Measurements from ENCODE around the gene LRRC4. TPM values are rescaled to one million over a fixed set of nuclear protein-coding genes. Genes with fewer than 3 reads are reported as not detected.

Gene LRRC4
- total RNA-seq, 2 donors from 2014 or later: 1.5 TPM

GRCh38 chr7:128074736-128075135 is 43.5 kb upstream of the LRRC4 start:
- peaks cover 55% of the 10 kb centered on the region for H3K36me3 ChIP-seq (ENCODE audit: control insufficient read depth, insufficient read depth, low read length)
- H3K4me1 ChIP-seq (ENCODE audit: control insufficient read depth, insufficient read depth, low read length): no peaks in the 10 kb centered on the region
- Mint-ChIP-seq H3K9me3 (no peaks in the 10 kb centered on the region), H3K4me3 (no peak overlapping the region), H3K27ac (no peak overlapping the region), H3K36me3 (ENCODE audit: low read depth) (peaks cover 13% of the 10 kb centered on the region), H3K4me1 (no peaks in the 10 kb centered on the region), H3K27me3 (ENCODE audit: insufficient read depth) (no peaks in the 10 kb centered on the region)
- no peak for DNase-seq
- H3K9me3 ChIP-seq (ENCODE audit: control insufficient read depth, low read length): no peaks in the 10 kb centered on the region
- 89 to 100% methylated on average over 3 to 6 of the region's 6 CpGs for WGBS, 2 experiments (ENCODE audit: insufficient coverage in 1 of 2, insufficient read length in 1 of 2)
- H3K4me3 ChIP-seq (ENCODE audit: low read length): no peak overlapping the region
- H3K27ac ChIP-seq (ENCODE audit: low read depth, low read length): no peak overlapping the region
- TF ChIP-seq, protein P1, sequence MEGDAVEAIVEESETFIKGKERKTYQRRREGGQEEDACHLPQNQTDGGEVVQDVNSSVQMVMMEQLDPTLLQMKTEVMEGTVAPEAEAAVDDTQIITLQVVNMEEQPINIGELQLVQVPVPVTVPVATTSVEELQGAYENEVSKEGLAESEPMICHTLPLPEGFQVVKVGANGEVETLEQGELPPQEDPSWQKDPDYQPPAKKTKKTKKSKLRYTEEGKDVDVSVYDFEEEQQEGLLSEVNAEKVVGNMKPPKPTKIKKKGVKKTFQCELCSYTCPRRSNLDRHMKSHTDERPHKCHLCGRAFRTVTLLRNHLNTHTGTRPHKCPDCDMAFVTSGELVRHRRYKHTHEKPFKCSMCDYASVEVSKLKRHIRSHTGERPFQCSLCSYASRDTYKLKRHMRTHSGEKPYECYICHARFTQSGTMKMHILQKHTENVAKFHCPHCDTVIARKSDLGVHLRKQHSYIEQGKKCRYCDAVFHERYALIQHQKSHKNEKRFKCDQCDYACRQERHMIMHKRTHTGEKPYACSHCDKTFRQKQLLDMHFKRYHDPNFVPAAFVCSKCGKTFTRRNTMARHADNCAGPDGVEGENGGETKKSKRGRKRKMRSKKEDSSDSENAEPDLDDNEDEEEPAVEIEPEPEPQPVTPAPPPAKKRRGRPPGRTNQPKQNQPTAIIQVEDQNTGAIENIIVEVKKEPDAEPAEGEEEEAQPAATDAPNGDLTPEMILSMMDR (conservative IDR thresholded peaks at IDR 0.05): no peak
- no peaks in the 10 kb centered on the region for H3K27me3 ChIP-seq (ENCODE audit: control insufficient read depth, insufficient read depth, low read length, poor library complexity, severe bottlenecking)
- H3K9ac ChIP-seq (ENCODE audit: extremely low read depth, low read length, poor library complexity, severe bottlenecking): no peak overlapping the region

- 91 to 92% methylated on average over 13 to 19 of the region's 19 CpGs for WGBS, 2 experiments (ENCODE audit: insufficient coverage in 1 of 2, insufficient read length in 1 of 2)
- Histone ChIP-seq H3K9ac (ENCODE audit: extremely low read depth, low read length, poor library complexity, severe bottlenecking) (no peak overlapping the region), H3K4me3 (ENCODE audit: low read length) (no peak overlapping the region), H3K36me3 (ENCODE audit: control insufficient read depth, insufficient read depth, low read length) (peaks cover 51% of the 10 kb centered on the region), H3K4me1 (ENCODE audit: control insufficient read depth, insufficient read depth, low read length) (no peaks in the 10 kb centered on the region), H3K9me3 (ENCODE audit: control insufficient read depth, low read length) (no peaks in the 10 kb centered on the region), H3K27me3 (ENCODE audit: control insufficient read depth, insufficient read depth, low read length, poor library complexity, severe bottlenecking) (no peaks in the 10 kb centered on the region), H3K27ac (ENCODE audit: low read depth, low read length) (no peak overlapping the region)
- Mint-ChIP-seq H3K36me3 (ENCODE audit: low read depth) (peaks cover 10% of the 10 kb centered on the region), H3K27me3 (ENCODE audit: insufficient read depth) (no peaks in the 10 kb centered on the region), H3K4me3 (no peak overlapping the region), H3K27ac (peak overlapping the region; percentile 33), H3K4me1 (no peaks in the 10 kb centered on the region), H3K9me3 (no peaks in the 10 kb centered on the region)
- TF ChIP-seq, protein P1 (conservative IDR thresholded peaks at IDR 0.05): no peak
- no peak for DNase-seq
Observed at GRCh38 chr7:128074336-128074735, 43.1 kb upstream of the LRRC4 start.

DNA sequence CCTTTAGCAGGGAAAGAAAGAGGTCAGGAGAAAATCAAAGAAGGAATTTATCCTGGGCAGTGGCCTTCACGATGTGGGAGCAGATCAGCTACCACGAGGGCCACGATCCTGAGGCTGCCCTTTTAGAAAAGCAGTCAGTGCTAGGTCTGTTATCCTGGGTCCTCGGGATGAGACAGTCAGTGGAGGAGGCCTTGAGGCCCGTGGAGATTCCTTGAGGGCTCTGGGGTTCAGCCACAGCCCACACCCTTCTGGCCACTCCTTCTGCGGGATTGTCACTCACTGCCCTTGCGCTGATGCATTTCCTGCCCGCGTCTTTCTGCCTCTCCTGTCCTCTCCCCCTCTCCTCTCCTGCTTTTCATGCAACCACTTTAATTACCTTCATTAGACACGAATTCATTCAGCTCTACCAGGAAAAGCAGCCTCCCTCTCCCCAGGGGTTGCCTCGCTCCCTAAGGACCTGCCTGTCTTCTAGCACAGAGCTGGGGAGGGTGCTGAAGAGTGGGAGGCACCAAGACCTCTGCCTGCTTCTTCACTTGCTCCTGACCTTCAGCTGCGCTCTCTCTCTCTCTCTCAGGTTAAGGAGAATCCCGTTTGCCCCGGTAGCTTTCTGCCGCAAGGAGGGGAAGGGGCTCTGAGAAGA is 42.6 kb upstream of the LRRC4 start:
- Mint-ChIP-seq H3K27ac (peak overlapping the region; percentile 33), H3K4me1 (no peaks in the 10 kb centered on the region), H3K36me3 (ENCODE audit: low read depth) (peaks cover 9% of the 10 kb centered on the region), H3K9me3 (no peaks in the 10 kb centered on the region), H3K4me3 (no peak overlapping the region), H3K27me3 (ENCODE audit: insufficient read depth) (no peaks in the 10 kb centered on the region)
- H3K27me3 ChIP-seq (ENCODE audit: control insufficient read depth, insufficient read depth, low read length, poor library complexity, severe bottlenecking): no peaks in the 10 kb centered on the region
- no peak overlapping the region for H3K27ac ChIP-seq (ENCODE audit: low read depth, low read length)
- H3K4me1 ChIP-seq (ENCODE audit: control insufficient read depth, insufficient read depth, low read length): no peaks in the 10 kb centered on the region
- no peak for DNase-seq
- H3K9ac ChIP-seq (ENCODE audit: extremely low read depth, low read length, poor library complexity, severe bottlenecking): no peak overlapping the region
- peaks cover 49% of the 10 kb centered on the region for H3K36me3 ChIP-seq (ENCODE audit: control insufficient read depth, insufficient read depth, low read length)
- no peak overlapping the region for H3K4me3 ChIP-seq (ENCODE audit: low read length)
- WGBS, 2 experiments (ENCODE audit: insufficient coverage in 1 of 2, insufficient read length in 1 of 2): 93 to 94% methylated on average over 6 to 15 of the region's 15 CpGs
- TF ChIP-seq, protein P1 (conservative IDR thresholded peaks at IDR 0.05): no peak
- no peaks in the 10 kb centered on the region for H3K9me3 ChIP-seq (ENCODE audit: control insufficient read depth, low read length)
